Right renal pelvis (tissue), 4 donors: ENCODE measurements around the gene SFXN2. TPM values are rescaled to one million over a fixed set of nuclear protein-coding genes. Genes with fewer than 3 reads are reported as not detected.
"Not testable (repeated sequence)": the region's sequence is repeated elsewhere in the genome, so short reads cannot be mapped to it uniquely, and the experiment has no call there.

Experiments
- DNase-seq, 4 donors: peaks; one replicate each; pipeline ENCODE4 v3.0.0-alpha.2; 2013; ENCODE audit warnings: low read depth in 4 of 4, low spot score in 3 of 4, missing footprints in 1 of 4
- polyA plus RNA-seq, 4 donors: library from polyadenylated mRNA; unstranded; fragments of 120-200 nt; gene quantifications; one replicate each; pipeline ENCODE4 v1.2.1, GENCODE V29; 2013; ENCODE audit not compliant: insufficient read length in 4 of 4

SFXN2 gene
- polyA plus RNA-seq, 4 donors: 47.7 to 62.7 (median 49.0) TPM

GRCh38 chr10:102718220-102718619 is 3.8 kb downstream of the SFXN2 start:
- peak in 2 of 4 donors; percentile 54 to 70 for DNase-seq

- DNase-seq: no peak
These were observed 5.9 kb downstream of the SFXN2 start for GRCh38 chr10:102720337-102720736.

- no peak for DNase-seq
These were observed 6.4 kb downstream of the SFXN2 start for GRCh38 chr10:102720775-102721301.

GRCh38 chr10:102721954-102722353 is 7.5 kb downstream of the SFXN2 start:
- no peak for DNase-seq

GRCh38 chr10:102723989-102724388 is 9.6 kb downstream of the SFXN2 start:
- no peak for DNase-seq

GRCh38 chr10:102726274-102726673 is 11.8 kb downstream of the SFXN2 start:
- DNase-seq: no peak

- no peak for DNase-seq
These were observed 12.8 kb downstream of the SFXN2 start for GRCh38 chr10:102727037-102727818.

- DNase-seq: no peak
These were observed 14.9 kb downstream of the SFXN2 start for GRCh38 chr10:102729029-102730026.

- DNase-seq: no peak
These were observed 16.9 kb downstream of the SFXN2 start for GRCh38 chr10:102731222-102731800.

- no peak for DNase-seq
These were observed 18.2 kb downstream of the SFXN2 start for GRCh38 chr10:102732661-102733060.

GRCh38 chr10:102735065-102735562 is 20.7 kb downstream of the SFXN2 start:
- DNase-seq: no peak

GRCh38 chr10:102738692-102739121 is 24.3 kb downstream of the SFXN2 start:
- no peak for DNase-seq

GRCh38 chr10:102740229-102740628 is 25.8 kb downstream of the SFXN2 start:
- no peak for DNase-seq

GRCh38 chr10:102741726-102742237 is 27.3 kb downstream of the SFXN2 start:
- DNase-seq: no peak

GRCh38 chr10:102742313-102742712 is 27.9 kb downstream of the SFXN2 start:
- not testable (repeated sequence) for DNase-seq

GRCh38 chr10:102743078-102743587 is 28.7 kb downstream of the SFXN2 start:
- no peak for DNase-seq

GRCh38 chr10:102743588-102744373 is 29.3 kb downstream of the SFXN2 start, which contains the start of gene WBP1L:
TSS of gene WBP1L (plus strand) at chr10:102743948. CDS start at chr10:102744054, 106 bp downstream.
- peak; percentile 96 to 99 (median 99) for DNase-seq

GRCh38 chr10:102744374-102745051 is 30.1 kb downstream of the SFXN2 start:
- no peak for DNase-seq

GRCh38 chr10:102745157-102745556 is 30.7 kb downstream of the SFXN2 start:
- DNase-seq: no peak
